LNCAP (cell line): ENCODE results near the gene GPR152.

Experiments used
- TF ChIP-seq, protein P1 (sequence below): fragments of 450-650 bp; IDR thresholded peaks from 2 replicates; pipeline ENCODE4 v1.5.1; 2017; ENCODE audit warnings: mild to moderate bottlenecking

Gene GPR152

DNA sequence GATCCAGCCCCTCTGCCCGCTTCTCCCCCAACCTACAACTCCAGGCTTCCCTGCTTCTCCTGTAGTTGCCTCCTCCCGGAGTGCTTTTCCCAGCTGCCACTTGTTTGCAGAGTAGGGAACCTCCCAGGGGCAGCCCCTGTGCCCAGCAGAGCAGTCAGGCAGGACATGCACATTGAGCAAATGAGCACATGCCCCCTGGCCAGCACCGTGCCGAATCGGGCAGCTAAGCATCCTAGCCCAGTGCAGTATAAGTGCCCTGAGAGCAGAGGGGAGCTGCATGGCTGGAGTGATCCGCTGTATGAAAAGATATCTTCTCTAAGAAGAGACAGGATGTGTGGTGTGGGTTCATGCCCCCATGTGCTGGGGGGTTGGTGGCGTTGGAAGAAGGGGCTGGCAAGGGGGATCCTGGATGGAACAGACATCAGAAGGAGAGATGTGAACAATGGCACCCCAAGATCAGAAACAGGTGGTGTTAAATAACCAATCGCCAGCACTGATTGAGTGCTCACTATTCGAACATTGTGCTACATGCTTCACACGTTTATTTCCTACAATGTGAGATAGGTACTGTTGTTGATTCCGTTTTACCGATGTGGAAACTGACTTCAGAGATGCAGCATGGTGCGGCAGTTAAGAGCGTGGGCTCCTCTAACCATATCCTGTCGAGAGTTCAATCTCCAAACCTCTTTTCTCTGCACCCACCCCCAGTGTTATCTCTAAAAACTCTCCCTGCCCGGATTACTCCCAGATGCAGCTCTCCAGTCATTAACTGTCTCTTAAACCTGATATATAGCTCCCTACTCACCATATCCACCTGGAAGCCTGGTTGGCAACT is 31.5 kb upstream of the GPR152 start:
- TF ChIP-seq, protein P1, sequence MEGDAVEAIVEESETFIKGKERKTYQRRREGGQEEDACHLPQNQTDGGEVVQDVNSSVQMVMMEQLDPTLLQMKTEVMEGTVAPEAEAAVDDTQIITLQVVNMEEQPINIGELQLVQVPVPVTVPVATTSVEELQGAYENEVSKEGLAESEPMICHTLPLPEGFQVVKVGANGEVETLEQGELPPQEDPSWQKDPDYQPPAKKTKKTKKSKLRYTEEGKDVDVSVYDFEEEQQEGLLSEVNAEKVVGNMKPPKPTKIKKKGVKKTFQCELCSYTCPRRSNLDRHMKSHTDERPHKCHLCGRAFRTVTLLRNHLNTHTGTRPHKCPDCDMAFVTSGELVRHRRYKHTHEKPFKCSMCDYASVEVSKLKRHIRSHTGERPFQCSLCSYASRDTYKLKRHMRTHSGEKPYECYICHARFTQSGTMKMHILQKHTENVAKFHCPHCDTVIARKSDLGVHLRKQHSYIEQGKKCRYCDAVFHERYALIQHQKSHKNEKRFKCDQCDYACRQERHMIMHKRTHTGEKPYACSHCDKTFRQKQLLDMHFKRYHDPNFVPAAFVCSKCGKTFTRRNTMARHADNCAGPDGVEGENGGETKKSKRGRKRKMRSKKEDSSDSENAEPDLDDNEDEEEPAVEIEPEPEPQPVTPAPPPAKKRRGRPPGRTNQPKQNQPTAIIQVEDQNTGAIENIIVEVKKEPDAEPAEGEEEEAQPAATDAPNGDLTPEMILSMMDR: no peak

DNA sequence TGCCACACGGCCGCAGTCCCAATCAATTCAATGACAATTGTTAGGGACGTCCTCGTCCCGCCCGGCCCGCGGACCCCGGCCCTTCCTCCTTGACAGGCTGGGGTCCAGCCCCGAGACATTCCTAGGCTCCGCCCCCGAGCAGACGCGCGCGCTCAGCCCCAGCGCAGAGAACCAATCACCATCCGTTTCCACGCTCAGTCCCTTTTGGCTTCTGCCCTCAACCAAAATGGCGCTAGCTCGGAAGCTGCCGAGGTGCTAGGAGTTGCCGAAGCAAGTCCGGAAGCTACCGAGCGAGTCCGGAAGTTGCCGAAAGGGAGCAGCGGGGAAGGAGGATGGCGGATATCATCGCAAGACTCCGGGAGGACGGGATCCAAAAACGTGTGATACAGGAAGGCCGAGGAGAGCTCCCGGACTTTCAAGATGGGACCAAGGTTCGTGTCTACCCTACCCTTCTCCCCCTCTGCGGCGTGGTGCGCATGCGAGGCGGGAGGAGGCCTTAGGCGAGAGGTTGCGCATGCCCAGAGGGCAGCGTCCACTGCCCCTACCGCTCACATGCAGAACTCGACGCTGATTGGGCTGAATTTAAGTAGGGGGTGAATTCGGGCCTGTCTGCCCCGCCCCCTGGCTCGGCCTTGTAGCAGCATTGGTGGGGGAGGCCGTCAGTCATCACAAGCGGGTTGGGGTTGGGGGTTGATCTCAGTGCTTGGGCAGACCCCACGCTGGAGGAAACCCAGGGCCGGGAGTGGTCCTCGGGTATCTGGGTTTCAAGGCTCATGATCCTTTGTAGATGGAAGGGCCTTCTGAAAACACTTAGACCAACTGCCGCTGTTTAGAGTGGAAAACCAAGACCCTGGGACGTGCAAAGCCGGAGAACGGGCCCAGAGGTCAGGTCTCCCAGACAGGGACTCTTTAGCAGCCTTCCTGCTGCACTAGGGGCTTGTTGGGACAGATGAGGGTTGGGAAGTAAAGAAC is 30.6 kb upstream of the GPR152 start, which contains the start of gene AIP:
Gene AIP (plus strand): TSS at position 200 of the 972 bp plus-strand sequence. CDS start 133 bp downstream, at position 333.
- TF ChIP-seq, protein P1: no peak

DNA sequence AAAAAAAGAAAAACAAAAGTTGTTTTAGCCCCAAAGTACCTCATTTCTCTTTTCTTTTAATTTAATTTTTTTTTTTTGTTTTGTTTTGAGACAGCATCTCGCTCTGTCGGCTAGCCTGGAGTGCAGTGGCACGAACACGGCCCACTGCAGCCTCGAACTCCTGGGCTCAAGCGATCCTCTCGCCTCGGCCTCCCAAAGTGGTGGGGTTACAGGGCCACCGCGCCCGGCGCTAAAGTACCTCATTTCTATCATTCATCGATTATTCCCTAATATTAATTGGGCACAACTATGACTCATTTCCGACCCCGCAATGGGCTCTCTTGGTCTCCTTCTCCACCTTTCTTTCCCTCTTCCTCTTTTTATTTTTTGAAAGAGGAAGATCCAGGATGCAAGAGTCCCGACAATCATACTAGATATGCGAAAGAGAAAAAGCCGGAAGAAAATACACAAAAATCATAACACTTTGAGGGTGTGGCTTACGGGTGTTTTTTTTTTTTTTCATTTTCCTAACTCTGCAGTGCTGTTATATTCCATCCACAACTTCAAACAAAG is 29.8 kb upstream of the GPR152 start:
- TF ChIP-seq, protein P1: no peak

DNA sequence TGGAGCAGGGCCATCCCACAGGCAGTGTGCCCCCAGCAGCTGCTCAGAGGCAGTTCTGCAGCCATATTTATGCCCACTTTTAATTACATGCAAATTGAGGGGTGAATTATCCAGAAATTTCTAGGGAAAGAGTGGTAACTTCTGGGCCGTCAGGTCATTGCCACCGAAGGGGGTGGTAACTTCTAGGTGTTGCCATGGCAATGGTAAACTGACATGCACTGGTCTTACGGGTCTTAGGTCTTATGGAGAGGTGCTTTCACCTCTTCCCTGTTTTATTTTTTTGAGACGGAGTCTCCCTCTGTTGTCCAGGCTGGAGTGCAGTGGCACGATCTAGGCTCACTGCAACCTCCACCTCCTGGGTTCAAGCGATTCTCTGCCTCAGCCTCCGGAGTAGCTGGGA is 20.4 kb upstream of the GPR152 start:
- TF ChIP-seq, protein P1: no peak

DNA sequence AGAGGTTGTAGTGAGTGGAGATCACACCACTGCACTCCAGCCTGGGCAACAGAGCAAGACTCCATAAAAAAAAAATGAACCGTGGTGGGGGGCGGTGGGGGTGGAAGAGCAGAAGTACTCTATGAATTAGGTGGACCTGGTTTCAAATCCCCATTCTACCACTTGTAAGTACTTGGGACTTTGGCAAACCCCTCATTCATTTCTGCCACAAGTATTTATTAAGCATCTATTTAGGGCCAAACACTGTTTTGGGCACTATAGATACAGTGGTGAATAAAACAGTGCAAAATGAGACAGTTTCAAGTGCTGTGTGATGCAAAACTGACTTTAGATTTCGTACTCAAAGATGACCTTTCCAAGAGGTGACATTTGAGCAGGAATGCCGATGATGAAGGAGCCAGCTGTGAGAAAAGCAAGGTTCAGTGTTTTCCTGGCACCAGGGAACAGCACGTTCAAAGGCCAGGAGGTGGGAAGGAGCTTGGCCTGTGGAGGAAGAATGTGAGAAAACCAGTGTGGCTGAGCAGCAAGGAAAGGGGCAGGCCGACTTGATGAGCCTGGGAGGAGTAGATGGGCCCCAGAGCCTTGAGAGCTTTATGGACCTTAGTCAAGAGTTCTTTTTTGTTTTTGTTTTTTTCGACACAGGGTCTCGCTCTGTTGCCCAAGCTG is 17.9 kb upstream of the GPR152 start:
- TF ChIP-seq, protein P1: no peak

DNA sequence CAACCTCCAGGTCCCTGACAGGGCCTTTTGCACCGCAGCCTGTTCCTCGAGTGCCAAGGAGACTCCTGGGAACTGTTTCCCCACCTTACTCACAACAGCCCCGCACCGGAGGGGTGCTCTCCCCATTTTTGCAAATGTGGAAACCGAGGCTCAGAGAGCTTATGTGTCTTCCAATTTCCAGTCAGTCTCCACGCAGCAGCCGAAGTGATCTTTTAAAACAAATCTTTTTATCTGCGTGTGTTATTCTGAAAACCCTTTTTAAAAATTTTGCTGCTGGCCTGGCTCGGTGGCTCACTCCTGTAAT is 16.9 kb upstream of the GPR152 start:
- TF ChIP-seq, protein P1: no peak; the same call in 1 of the 2 replicates
